Hepatic stellate cell (primary cell): Measurements from ENCODE around the gene CLSTN3.
A peak's percentile ranks its signal among the peaks of the same experiment; 100 is the strongest.

Experiments
- DNase-seq: peaks from one replicate; pipeline ENCODE4 v3.0.0; 2011; ENCODE audit warnings: low spot score

The CLSTN3 gene

DNA sequence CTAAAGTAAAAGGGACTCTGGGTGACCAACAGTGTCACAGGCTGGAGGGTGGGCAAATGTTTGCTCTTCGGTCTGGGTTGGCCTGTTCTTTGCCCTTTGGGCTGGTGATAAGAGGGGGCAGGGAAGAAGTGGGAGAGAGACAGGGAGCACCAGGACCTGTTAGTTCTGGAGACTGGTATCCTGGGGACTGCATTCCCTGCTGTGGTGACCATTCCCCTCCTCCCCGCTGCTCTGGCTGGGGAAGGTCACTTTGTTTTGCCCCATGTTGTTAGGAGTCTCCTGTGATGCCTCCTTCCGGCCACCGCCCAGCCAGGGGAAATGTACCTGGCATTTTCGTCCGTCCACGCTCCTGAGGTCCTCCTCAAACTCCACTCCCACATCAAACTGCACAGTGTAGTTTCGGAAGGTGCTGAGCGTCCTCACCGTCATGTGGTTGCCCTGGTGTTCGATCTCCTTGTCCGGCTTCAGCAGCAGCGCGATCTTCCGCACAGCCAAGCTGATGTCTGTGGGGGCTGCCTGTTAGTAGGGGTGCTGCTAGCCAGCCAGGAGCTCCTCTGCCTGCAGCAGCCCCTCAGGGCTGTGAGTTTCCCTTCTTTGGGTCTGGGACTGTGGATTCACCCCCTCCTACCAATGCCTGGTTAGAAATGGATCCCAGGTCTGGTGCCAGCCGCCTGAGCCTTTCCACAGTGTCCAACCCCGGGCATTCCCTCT is 2.1 kb upstream of the CLSTN3 start:
- no peak for DNase-seq

GRCh38 chr12:7128681-7129286 is 1.4 kb upstream of the CLSTN3 start, which contains the start of gene RBP5:
RBP5 (minus strand) TSS chr12:7128889; CDS start chr12:7128775, 114 bp downstream.
- DNase-seq, result no peak

DNA sequence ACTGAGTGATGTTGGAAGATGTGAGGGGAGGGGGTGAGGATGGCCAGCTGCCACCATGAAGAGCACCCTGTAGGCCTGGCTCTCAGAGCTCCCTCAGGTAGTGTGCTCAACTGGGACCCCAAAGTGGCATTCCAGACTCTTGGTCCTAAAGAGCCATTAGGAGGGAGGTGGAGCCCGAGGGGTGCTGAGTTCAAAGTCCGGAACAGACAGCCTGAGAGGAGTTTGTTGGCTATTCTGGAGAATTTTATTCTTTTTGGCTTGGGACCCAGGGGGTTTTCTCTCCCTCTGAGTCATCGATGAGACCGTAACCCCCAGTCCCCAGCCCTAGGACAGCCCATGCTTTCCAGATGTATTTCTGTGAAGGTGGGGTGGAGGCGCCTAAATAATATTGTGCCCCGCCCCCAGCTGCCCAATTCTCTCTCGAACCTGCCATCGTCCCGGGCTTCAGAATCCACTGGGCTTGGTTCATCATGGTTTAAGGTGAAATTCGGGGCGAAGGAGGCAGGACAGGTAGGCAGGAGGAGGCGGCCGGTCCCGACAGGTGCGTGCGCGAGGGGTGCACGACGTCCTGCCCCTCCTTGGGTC is 792 bp upstream of the CLSTN3 start:
- no peak for DNase-seq

GRCh38 chr12:7130701-7131501 is 730 bp downstream of the CLSTN3 start:
- DNase-seq, result peak; percentile 57

DNA sequence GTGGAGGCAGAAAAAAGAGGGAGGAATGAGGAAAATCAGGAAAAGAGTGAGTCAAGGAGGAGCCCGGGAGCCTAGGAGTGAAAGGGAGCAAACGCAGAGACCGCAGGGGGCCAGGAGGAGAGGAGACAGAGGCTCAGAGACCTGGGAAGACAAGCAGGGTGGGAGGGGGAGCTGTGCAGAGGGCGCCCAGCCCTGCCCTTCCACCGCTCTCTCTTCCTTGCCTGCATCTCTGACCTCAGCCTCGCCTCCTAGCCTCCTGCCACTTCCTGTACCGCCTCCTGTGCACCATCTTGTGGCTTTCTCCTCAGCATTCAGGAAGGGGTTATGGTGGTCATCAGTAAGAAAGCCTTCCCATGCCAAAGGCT is 1.3 kb downstream of the CLSTN3 start:
- no peak for DNase-seq

GRCh38 chr12:7134396-7135166 is 4.4 kb downstream of the CLSTN3 start:
- DNase-seq, result no peak

DNA sequence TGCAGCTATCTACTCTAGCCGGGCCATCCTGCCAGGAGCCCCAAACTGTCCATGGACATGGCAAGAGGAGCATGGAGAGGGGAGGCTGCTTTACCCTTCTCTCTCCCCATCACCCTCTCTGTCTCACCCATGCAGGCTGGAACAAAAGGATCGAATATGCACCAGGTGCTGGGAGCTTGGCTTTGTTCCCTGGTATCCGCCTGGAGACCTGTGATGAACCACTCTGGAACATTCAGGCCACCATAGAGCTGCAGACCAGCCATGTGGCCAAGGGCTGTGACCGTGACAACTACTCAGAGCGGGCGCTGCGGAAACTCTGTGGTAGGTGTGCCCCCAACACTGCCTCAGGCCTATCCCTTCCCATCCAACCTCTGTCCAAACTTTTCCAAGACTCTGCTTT is 5.9 kb downstream of the CLSTN3 start:
- DNase-seq, result no peak

- DNase-seq, result no peak
Observed at GRCh38 chr12:7136676-7137075, 6.5 kb downstream of the CLSTN3 start.

GRCh38 chr12:7137908-7138307 is 7.7 kb downstream of the CLSTN3 start:
- DNase-seq, result no peak

DNA sequence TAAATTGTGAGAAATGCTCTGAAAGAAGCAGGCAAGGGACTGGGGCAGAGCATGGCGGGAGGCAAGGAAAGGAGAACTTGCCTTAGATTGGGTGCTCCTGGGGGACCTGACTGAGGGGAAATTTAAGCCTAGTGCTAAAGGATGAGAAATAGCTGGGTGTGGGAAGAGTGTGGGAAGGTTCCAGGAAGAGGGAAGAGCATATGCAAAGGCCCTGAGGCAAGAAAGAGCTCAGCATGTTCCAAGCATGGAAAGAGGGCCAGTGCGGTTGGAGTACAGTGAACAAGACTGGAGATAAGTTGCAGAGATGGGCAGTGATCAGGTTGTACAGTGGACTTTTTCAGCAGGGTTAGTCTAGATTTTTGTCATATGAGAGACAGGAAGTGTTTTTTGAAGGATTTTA is 9.0 kb downstream of the CLSTN3 start:
- no peak for DNase-seq

DNA sequence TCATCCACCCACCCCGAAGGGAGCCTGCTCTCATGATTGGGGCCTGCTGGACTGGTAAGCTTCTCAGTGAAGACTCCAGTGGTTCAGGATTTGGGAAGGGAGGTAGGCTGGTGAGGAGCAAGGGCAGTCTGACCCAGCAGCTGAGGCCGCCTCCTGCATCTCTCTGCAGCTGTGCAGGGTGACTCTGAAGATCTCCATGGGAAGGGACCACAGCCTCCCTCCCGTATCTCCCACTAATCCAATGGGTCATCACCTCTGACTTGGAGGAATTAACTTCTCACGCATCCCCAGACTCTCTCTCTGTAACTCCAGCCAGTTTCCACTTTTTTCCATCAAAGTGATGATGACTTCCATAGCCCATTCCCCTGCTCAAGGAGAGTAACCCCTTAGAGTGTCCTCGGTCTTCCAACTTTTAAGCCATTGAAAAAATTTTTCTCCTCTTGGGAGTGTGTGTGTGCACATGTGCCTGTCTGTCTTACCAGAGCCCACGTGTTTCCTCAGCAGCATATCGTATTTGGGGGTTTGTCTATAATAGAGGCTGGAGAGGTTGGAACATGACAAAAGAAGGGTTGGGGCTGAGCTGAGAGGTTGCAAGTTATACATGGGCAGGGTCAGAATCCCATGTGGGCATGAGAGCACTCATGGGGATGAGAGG is 11.3 kb downstream of the CLSTN3 start:
- no peak for DNase-seq

DNA sequence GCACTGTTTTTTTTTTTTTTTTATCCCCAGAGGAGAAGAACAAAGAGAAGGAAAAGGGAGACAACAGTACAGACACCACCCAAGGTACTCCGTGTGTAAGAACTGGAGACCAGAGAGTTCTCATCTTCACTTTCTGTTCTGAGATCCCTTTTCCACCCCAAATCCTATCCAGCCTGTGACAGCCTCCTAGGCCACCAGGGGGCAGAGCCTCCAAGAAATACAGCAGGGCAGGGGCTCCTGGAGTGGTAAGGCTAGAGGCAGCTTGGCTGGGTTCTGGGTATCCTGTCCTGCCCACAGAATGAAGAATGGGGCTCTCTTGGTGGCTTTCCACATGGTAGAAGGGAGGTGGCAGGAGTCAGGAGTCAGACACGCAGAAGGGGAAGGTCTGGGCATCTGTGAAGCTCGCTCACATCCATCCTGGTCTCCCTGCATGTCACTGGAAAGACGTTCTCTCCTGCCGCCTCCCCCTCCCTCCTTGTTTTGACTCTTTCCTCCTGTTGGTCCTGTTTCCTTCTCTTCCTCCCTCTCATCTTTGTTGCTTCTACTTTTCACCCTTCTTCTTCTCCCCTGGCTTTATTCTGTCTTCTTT is 12.0 kb downstream of the CLSTN3 start:
- peak; percentile 80 for DNase-seq

GRCh38 chr12:7142809-7143465 is 12.8 kb downstream of the CLSTN3 start:
- no peak for DNase-seq

DNA sequence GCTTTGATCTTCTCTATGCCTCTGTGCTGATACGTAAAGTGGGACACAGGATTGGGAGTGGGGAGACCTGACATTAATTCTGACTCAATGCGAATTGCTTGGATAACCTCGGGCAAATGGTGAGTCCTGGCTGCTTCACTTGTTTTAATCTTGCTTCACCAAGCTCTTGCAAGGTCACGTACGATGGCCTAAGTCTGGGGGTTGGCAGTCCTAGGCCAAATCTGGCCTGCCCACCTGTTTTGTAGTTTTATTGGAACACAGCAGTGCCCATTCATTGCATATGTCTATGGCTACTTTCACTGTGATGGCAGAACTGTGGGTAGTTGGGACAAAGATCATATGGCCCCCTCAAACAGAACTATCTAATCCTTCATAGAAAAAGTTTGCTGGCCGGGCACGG is 13.4 kb downstream of the CLSTN3 start:
- no peak for DNase-seq

GRCh38 chr12:7144414-7145120 is 14.4 kb downstream of the CLSTN3 start:
- DNase-seq, result peak; percentile 48

- no peak for DNase-seq
Observed at GRCh38 chr12:7145671-7146070, 15.5 kb downstream of the CLSTN3 start.

DNA sequence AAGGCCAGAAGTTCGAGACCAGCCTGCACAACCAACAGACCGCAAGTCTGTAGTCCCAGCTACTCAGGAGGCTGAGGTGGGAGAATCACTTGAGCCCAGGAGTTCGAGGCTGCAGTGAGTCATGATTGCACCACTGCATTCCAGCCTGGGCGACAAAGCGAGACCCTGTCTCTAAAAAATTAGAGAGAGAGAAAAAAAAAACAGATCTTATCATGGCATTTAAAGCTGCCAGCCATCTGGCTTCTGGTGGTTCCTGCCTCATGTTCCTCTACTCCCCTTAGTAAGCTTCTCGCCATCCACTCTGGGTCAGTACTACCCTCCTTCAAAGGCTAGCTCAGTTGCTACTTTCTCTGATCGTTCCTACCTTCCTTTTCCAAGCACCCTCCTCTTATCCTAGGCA is 16.1 kb downstream of the CLSTN3 start:
- DNase-seq, result no peak

DNA sequence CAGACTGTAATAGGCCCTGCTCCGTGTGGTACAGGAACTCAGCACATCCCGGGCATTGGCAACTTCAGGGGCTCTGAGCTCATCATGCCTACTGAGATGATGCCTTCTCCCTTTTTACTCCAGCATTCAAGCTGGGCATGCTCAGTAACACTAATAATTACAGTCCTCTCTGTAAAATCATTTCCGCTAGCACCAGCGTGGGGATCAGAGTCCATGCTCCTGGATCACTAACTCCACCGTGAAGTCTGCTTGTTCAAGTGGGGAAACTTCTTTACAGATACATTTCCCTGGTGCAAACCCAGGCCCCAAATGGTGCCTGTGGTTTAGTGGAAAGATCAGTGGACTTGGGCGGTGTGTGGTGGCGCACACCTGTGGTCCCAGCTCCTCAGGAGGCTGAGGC is 16.7 kb downstream of the CLSTN3 start:
- DNase-seq, result no peak

DNA sequence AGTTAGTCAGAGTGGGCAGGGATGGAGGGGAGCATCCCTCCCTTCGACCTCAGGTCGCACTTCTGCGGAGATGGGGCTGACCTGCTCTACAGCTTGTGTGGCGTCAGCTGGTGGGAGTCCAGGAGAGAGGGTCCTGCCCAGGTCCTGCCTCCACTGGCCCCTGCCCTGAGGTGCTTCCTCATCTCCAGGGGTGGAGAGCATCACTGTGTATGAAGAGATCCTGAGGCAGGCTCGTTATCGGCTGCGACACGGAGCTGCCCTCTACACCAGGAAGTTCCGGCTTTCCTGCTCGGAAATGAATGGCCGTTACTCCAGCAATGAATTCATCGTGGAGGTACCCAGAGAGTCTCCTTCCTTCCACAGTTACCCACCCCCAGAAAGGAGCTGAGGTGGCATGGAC is 20.2 kb downstream of the CLSTN3 start:
- no peak for DNase-seq

GRCh38 chr12:7150841-7151240 is 20.7 kb downstream of the CLSTN3 start:
- DNase-seq, result no peak
